SJCRH30 (cell line): ENCODE results near the gene CCDC12. TPM values are rescaled to one million over a fixed set of nuclear protein-coding genes. Genes with fewer than 3 reads are reported as not detected.

ENCODE experiments used
- DNase-seq, 2 experiments: peaks; one replicate each; pipeline ENCODE4 v3.0.0-alpha.2; 2015 to 2020
- H3K27ac ChIP-seq: fragments of 250-450 bp; sonication (Bioruptor Pico); 2 replicates; pipeline ENCODE4 v1.5.1; 2020; ENCODE audit warnings: mild to moderate bottlenecking, moderate library complexity
- H3K27me3 ChIP-seq: fragments of 250-450 bp; sonication (Bioruptor Pico); 2 replicates; pipeline ENCODE4 v1.5.1; 2020; ENCODE audit warnings: mild to moderate bottlenecking, moderate library complexity
- H3K36me3 ChIP-seq: fragments of 250-450 bp; sonication (Bioruptor Pico); 2 replicates; pipeline ENCODE4 v1.5.1; 2020; ENCODE audit warnings: mild to moderate bottlenecking, moderate library complexity
- H3K4me1 ChIP-seq: fragments of 250-450 bp; sonication (Bioruptor Pico); 2 replicates; pipeline ENCODE4 v1.5.1; 2020; ENCODE audit warnings: mild to moderate bottlenecking, moderate library complexity
- H3K4me3 ChIP-seq: fragments of 250-450 bp; sonication (Bioruptor Pico); 2 replicates; pipeline ENCODE4 v1.5.1; 2020; ENCODE audit warnings: mild to moderate bottlenecking, moderate library complexity
- H3K9me3 ChIP-seq: fragments of 250-450 bp; sonication (Bioruptor Pico); replicated peaks from 2 replicates; pipeline ENCODE4 v1.5.1; 2020; ENCODE audit warnings: mild to moderate bottlenecking, moderate library complexity
- total RNA-seq: library from RNA; depleted of rRNA; stranded (reverse); fragments of >200 nt; shearing (Covaris generic); gene quantifications from 2 replicates; pipeline ENCODE4 v1.2.3, GENCODE V29; 2014

Gene CCDC12
- total RNA-seq, 1 experiment from 2014 or later = 37.8 TPM

- no peaks in the 10 kb centered on the region for H3K4me1 ChIP-seq
- no peaks in the 10 kb centered on the region for H3K36me3 ChIP-seq
- DNase-seq = no peak
- no peak overlapping the region for H3K27ac ChIP-seq
- H3K9me3 ChIP-seq = no peaks in the 10 kb centered on the region
- H3K4me3 ChIP-seq = no peak overlapping the region
- H3K27me3 ChIP-seq = peaks cover 27% of the 10 kb centered on the region
Measured at GRCh38 chr3:46885612-46886011, 90.9 kb downstream of the CCDC12 start.

GRCh38 chr3:46884929-46885328 lies 91.6 kb downstream of the CCDC12 start:
- no peak overlapping the region for H3K27ac ChIP-seq
- no peaks in the 10 kb centered on the region for H3K36me3 ChIP-seq
- H3K4me3 ChIP-seq = no peak overlapping the region
- H3K4me1 ChIP-seq = no peaks in the 10 kb centered on the region
- no peak for DNase-seq
- H3K27me3 ChIP-seq = peaks cover 27% of the 10 kb centered on the region
- no peaks in the 10 kb centered on the region for H3K9me3 ChIP-seq

GRCh38 chr3:46884427-46884826 lies 92.1 kb downstream of the CCDC12 start:
- no peaks in the 10 kb centered on the region for H3K9me3 ChIP-seq

GRCh38 chr3:46883830-46884185 lies 92.7 kb downstream of the CCDC12 start:
- H3K4me3 ChIP-seq = no peak overlapping the region

More at GRCh38 chr3:46884427-46884826, 92.1 kb downstream of the CCDC12 start:
- no peak for DNase-seq
- H3K4me3 ChIP-seq = no peak overlapping the region
- no peaks in the 10 kb centered on the region for H3K36me3 ChIP-seq
- peaks cover 27% of the 10 kb centered on the region for H3K27me3 ChIP-seq
- H3K4me1 ChIP-seq = no peaks in the 10 kb centered on the region
- no peak overlapping the region for H3K27ac ChIP-seq

GRCh38 chr3:46883054-46883829 lies 93.3 kb downstream of the CCDC12 start:
- Histone ChIP-seq H3K4me1 (no peaks in the 10 kb centered on the region; the same call in 1 of the 2 replicates), H3K27me3 (peaks cover 24% of the 10 kb centered on the region), H3K9me3 (no peaks in the 10 kb centered on the region), H3K4me3 (peak overlapping the region; percentile 34), H3K36me3 (no peaks in the 10 kb centered on the region), H3K27ac (no peak overlapping the region)
- peak in 1 of 2 experiments; percentile 28 for DNase-seq

More at GRCh38 chr3:46883830-46884185, 92.7 kb downstream of the CCDC12 start:
- Histone ChIP-seq H3K36me3 (no peaks in the 10 kb centered on the region), H3K27me3 (peaks cover 27% of the 10 kb centered on the region), H3K4me1 (no peaks in the 10 kb centered on the region), H3K27ac (no peak overlapping the region), H3K9me3 (no peaks in the 10 kb centered on the region)
- no peak for DNase-seq

- Histone ChIP-seq H3K27me3 (peaks cover 24% of the 10 kb centered on the region), H3K27ac (no peak overlapping the region), H3K9me3 (no peaks in the 10 kb centered on the region), H3K36me3 (no peaks in the 10 kb centered on the region), H3K4me3 (peak overlapping the region; percentile 57), H3K4me1 (no peaks in the 10 kb centered on the region; the same call in 1 of the 2 replicates)
- DNase-seq = peak in 1 of 2 experiments; percentile 31
Measured at GRCh38 chr3:46882377-46883053, 94.0 kb downstream of the CCDC12 start.

- H3K36me3 ChIP-seq = no peaks in the 10 kb centered on the region
- peak overlapping the region; percentile 57 for H3K4me3 ChIP-seq
- H3K4me1 ChIP-seq = no peaks in the 10 kb centered on the region; the same call in 1 of the 2 replicates
- H3K27me3 ChIP-seq = peaks cover 24% of the 10 kb centered on the region
- no peak overlapping the region for H3K27ac ChIP-seq
- DNase-seq = peak in 1 of 2 experiments; percentile 25
- no peaks in the 10 kb centered on the region for H3K9me3 ChIP-seq
Measured at GRCh38 chr3:46881596-46882376, 94.8 kb downstream of the CCDC12 start.

- Histone ChIP-seq H3K36me3 (no peaks in the 10 kb centered on the region), H3K27me3 (peaks cover 24% of the 10 kb centered on the region), H3K4me1 (no peaks in the 10 kb centered on the region; the same call in 1 of the 2 replicates), H3K4me3 (no peak overlapping the region), H3K27ac (no peak overlapping the region), H3K9me3 (no peaks in the 10 kb centered on the region)
- DNase-seq = no peak
Measured at GRCh38 chr3:46880884-46881595, 95.5 kb downstream of the CCDC12 start.

GRCh38 chr3:46878781-46879436 lies 97.6 kb downstream of the CCDC12 start:
- Histone ChIP-seq H3K9me3 (no peaks in the 10 kb centered on the region), H3K4me3 (no peak overlapping the region), H3K36me3 (no peaks in the 10 kb centered on the region), H3K4me1 (peaks cover 8% of the 10 kb centered on the region; the same call in 1 of the 2 replicates), H3K27me3 (peaks cover 17% of the 10 kb centered on the region), H3K27ac (no peak overlapping the region)
- DNase-seq = peak in 1 of 2 experiments; percentile 35

GRCh38 chr3:46877406-46878125 lies 99.0 kb downstream of the CCDC12 start, which contains the start of gene PTH1R:
Gene PTH1R (plus strand): TSS chr3:46877721. CDS start chr3:46883560, 5,839 bp downstream.
- Histone ChIP-seq H3K27me3 (peaks cover 15% of the 10 kb centered on the region; the same call in 1 of the 2 replicates), H3K4me3 (no peak within 1 kb of the TSS), H3K9me3 (no peaks in the 10 kb centered on the region), H3K4me1 (peaks cover 8% of the 10 kb centered on the region; the same call in 1 of the 2 replicates), H3K36me3 (no peaks in the 10 kb centered on the region), H3K27ac (no peak within 1 kb of the TSS)
- DNase-seq = no peak

- H3K27ac ChIP-seq = no peak overlapping the region
- H3K36me3 ChIP-seq = no peaks in the 10 kb centered on the region
- no peak for DNase-seq
- no peaks in the 10 kb centered on the region for H3K9me3 ChIP-seq
- H3K27me3 ChIP-seq = peaks cover 14% of the 10 kb centered on the region; the same call in 1 of the 2 replicates
- peaks cover 8% of the 10 kb centered on the region; the same call in 1 of the 2 replicates for H3K4me1 ChIP-seq
- H3K4me3 ChIP-seq = no peak overlapping the region
Measured at GRCh38 chr3:46876313-46877300, 99.9 kb downstream of the CCDC12 start.

GRCh38 chr3:46875560-46875959 lies 101.0 kb downstream of the CCDC12 start:
- Histone ChIP-seq H3K36me3 (no peaks in the 10 kb centered on the region), H3K4me3 (no peak overlapping the region), H3K27ac (no peak overlapping the region), H3K27me3 (peaks cover 11% of the 10 kb centered on the region; the same call in 1 of the 2 replicates), H3K9me3 (no peaks in the 10 kb centered on the region), H3K4me1 (peaks cover 8% of the 10 kb centered on the region; the same call in 1 of the 2 replicates)
- no peak for DNase-seq
